Neutrophil (primary cell): ENCODE measurements around the gene XYLT1.

ENCODE experiments used
- H3K27ac ChIP-seq: fragments of 200-600 bp; sonication (generic); 2 replicates; pipeline ENCODE4 v1.5.1; 2016; ENCODE audit warnings: mild to moderate bottlenecking, moderate library complexity
- H3K27me3 ChIP-seq: fragments of 200-600 bp; sonication (generic); 2 replicates; pipeline ENCODE4 v1.6.0; 2016; ENCODE audit warnings: mild to moderate bottlenecking
- H3K36me3 ChIP-seq: fragments of 200-600 bp; sonication (generic); 2 replicates; pipeline ENCODE4 v1.5.1; 2017
- H3K4me1 ChIP-seq, 2 experiments: fragments of 200-600 bp in 1 of 2; sonication (generic) in 1 of 2; 1 replicate in 1 of 2; 2 replicates in 1 of 2; pipeline versions ENCODE4 v1.5.1 to v1.6.1; 2013 to 2016; ENCODE audit warnings: low read depth in 1 of 2, low read length in 1 of 2, mild to moderate bottlenecking in 1 of 2, moderate library complexity in 1 of 2; ENCODE audit not compliant: control insufficient read depth in 1 of 2, insufficient read depth in 1 of 2
- H3K4me3 ChIP-seq, 2 experiments: fragments of 200-600 bp in 1 of 2; sonication (generic) in 1 of 2; 1 replicate in 1 of 2; 2 replicates in 1 of 2; pipeline ENCODE4 v1.5.1; 2013 to 2016; ENCODE audit warnings: low read depth in 1 of 2, low read length in 1 of 2, mild to moderate bottlenecking in 1 of 2, moderate library complexity in 1 of 2
- H3K9me3 ChIP-seq: fragments of 200-600 bp; sonication (generic); 2 replicates; pipeline ENCODE4 v1.5.1; 2016
- TF ChIP-seq, protein P1 (sequence below): fragments of 200-600 bp; sonication (generic); IDR thresholded peaks from 2 replicates; pipeline ENCODE4 v1.5.1; 2016; ENCODE audit warnings: antibody characterized with exemption

The XYLT1 gene

DNA sequence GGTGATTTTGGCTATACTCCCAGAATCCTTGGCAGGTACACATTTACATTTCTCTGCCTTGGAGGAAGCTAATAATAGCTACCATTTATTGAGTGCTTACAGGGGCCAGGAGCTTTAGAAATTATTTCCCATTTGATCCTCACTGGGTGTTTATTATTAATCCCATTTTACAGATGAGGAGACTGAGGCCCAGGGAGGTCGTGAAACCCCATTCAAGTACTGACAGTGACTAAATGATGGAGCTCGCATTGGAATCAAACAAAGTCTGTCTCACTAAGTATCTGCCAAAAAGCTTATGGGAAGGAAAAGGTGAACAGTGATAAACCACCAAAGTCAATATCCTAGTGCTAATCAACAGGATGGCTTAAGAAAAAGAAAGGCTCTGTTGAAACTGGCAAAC is 33.3 kb upstream of the XYLT1 start:
- Histone ChIP-seq H3K36me3 (no peaks in the 10 kb centered on the region), H3K27ac (no peak overlapping the region), H3K9me3 (no peaks in the 10 kb centered on the region), H3K27me3 (peaks cover 6% of the 10 kb centered on the region), H3K4me1 (no peaks in the 10 kb centered on the region), H3K4me3 (no peak overlapping the region)
- TF ChIP-seq, protein P1, sequence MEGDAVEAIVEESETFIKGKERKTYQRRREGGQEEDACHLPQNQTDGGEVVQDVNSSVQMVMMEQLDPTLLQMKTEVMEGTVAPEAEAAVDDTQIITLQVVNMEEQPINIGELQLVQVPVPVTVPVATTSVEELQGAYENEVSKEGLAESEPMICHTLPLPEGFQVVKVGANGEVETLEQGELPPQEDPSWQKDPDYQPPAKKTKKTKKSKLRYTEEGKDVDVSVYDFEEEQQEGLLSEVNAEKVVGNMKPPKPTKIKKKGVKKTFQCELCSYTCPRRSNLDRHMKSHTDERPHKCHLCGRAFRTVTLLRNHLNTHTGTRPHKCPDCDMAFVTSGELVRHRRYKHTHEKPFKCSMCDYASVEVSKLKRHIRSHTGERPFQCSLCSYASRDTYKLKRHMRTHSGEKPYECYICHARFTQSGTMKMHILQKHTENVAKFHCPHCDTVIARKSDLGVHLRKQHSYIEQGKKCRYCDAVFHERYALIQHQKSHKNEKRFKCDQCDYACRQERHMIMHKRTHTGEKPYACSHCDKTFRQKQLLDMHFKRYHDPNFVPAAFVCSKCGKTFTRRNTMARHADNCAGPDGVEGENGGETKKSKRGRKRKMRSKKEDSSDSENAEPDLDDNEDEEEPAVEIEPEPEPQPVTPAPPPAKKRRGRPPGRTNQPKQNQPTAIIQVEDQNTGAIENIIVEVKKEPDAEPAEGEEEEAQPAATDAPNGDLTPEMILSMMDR = no peak

DNA sequence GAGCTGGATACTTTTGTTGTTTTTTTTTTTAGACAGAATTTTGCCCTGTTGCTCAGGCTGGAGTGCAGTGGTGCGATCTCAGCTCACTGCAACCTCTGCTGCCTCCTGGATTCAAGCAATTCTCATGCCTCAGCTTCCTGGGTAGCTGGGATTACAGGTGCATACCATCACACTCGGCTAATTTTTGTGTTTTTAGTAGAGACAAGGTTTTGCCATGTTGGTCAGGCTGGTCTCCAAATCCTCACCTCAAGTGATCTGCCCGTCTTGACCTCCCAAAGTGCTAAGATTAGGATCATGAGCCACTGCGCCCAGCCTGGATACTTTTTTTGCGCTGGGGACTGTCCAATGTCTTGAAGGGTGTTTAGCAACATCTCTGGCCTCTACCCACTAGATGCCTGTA is 32.6 kb upstream of the XYLT1 start:
- TF ChIP-seq, protein P1 = no peak

DNA sequence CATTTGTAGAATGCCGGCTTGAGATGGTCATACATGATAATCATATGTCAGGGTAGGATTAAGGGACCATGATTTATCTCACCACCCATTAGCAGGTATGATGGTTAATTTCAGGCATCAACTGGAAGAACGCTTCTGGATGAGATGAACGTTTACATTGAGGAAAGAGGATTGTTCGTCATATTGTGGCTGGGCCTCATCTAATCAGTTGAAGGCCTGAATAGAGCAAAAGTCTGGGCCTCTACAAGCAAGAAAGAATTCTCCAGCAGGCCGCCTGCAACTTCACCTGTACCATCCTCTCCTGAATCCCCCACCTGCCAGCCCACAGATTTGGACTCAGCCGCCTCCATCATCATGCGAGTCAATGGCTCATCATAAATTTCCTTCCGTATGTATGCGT is 30.6 kb upstream of the XYLT1 start:
- H3K4me1 ChIP-seq = no peaks in the 10 kb centered on the region
- no peaks in the 10 kb centered on the region for H3K9me3 ChIP-seq
- TF ChIP-seq, protein P1 = no peak
- no peak overlapping the region for H3K27ac ChIP-seq
- H3K27me3 ChIP-seq = no peaks in the 10 kb centered on the region
- no peak overlapping the region for H3K4me3 ChIP-seq
- no peaks in the 10 kb centered on the region for H3K36me3 ChIP-seq

More for the DNA sequence above, 32.6 kb upstream of the XYLT1 start:
- Histone ChIP-seq H3K36me3 (no peaks in the 10 kb centered on the region), H3K27ac (no peak overlapping the region), H3K4me3 (no peak overlapping the region), H3K27me3 (no peaks in the 10 kb centered on the region), H3K9me3 (no peaks in the 10 kb centered on the region), H3K4me1 (no peaks in the 10 kb centered on the region)

DNA sequence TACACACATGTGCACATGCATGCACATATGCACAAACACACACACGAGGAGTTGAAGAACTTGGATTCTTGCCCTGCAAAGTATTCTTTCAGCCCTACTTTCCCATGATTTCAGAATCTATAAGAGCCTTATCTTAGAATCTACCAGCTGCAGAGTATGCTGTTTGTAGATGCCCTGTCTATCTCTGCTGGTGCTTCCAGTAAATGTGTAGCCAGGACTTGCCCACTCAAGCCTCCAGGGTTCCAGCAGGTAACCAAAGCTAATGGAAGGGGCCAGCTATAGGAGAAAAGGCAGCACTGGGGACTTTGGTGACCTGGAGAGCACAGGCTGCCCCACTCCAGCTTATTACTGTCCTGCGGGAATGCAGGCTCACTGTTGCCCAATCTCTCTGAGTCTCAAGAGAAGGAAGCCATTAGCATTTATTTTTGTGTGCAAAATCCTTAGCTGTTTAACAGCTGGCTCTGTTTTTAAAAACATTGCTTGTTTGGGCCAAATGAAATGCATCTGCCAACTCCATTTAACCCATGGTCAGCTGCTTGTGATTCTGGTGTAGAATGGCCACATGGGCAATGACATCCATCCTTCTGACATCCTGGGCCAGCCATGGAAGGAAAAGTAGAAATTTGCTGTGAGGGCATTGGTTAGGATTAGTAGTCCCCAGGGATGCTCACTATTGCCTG is 28.6 kb upstream of the XYLT1 start:
- Histone ChIP-seq H3K27me3 (peaks cover 5% of the 10 kb centered on the region), H3K36me3 (no peaks in the 10 kb centered on the region), H3K4me3 (no peak overlapping the region), H3K27ac (no peak overlapping the region), H3K9me3 (no peaks in the 10 kb centered on the region), H3K4me1 (no peaks in the 10 kb centered on the region)
- TF ChIP-seq, protein P1 = no peak

DNA sequence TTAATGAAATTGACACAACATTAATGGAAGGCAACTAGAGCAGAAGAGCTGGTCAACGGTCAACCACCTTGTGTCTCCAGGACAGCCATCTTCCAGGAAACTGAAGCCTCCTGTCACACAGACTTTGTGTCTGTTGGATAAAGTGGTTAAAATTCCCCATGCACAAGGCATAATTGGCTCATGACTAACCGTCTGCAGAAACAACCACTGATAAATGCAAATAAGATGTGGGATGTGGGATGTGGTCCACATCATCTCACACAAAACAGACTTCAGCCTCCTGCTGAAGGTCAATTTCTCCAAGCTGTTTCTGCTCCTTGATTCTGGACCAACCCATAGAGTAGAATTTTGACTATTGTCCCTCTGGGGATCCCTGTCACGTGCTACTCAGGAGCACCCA is 26.9 kb upstream of the XYLT1 start:
- Histone ChIP-seq H3K4me1 (no peaks in the 10 kb centered on the region), H3K36me3 (no peaks in the 10 kb centered on the region), H3K27me3 (peaks cover 18% of the 10 kb centered on the region), H3K4me3 (no peak overlapping the region), H3K9me3 (no peaks in the 10 kb centered on the region), H3K27ac (no peak overlapping the region)
- TF ChIP-seq, protein P1 = no peak
